GM11168 (cell line): Measurements from ENCODE around the gene SNTG2.

Experiments
- in situ Hi-C: fragments of 300-500 bp; cut with MboI; formaldehyde crosslinking; loops from one replicate; pipeline ENCODE4 v1.12.0; 2022; ENCODE audit warnings: low sequenced_read_pairs; ENCODE audit not compliant: unreplicated experiment

Gene SNTG2

GRCh38 chr2:925711-926110, 24.9 kb upstream of the SNTG2 start:
- in situ Hi-C loops = no loop called here

GRCh38 chr2:926259-926793, 24.3 kb upstream of the SNTG2 start:
- in situ Hi-C loops = no loop called here

- in situ Hi-C loops = no loop called here
Measured at GRCh38 chr2:926896-927295, 23.8 kb upstream of the SNTG2 start.

DNA sequence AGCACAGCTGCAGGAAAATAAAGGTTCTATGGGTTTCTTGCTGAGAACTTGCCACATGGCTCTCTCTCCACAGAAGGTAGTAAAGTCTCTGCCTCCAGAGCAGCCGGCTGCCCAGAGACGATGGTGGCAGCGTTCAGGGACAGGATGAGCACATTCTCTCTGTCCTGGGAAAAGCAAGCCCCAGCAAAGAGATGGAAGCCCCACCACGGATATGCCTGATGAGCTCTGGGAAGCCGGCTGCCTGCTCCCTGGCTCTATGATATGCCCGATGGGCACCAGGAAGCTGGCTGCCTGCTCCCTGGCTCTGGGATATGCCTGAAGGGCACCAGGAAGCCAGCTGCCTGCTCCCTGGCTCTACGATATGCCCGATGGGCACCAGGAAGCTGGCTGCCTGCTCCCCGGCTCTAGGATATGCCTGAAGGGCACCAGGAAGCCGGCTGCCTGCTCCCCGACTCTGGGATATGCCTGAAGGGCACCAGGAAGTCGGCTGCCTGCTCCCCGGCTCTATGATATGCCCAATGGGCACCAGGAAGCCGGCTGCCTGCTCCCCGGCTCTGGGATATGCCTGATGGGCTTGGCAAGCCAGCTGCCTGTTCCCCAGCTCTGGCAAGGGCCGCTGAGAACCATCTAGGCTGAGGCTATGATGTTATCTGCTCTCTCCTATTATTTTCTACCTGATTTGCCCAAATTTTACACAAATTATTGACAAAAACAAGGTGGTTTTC, 21.5 kb upstream of the SNTG2 start:
- in situ Hi-C loops = no loop called here

GRCh38 chr2:929925-930324, 20.7 kb upstream of the SNTG2 start:
- in situ Hi-C loops = no loop called here

GRCh38 chr2:930935-931334, 19.7 kb upstream of the SNTG2 start:
- in situ Hi-C loops = no loop called here

DNA sequence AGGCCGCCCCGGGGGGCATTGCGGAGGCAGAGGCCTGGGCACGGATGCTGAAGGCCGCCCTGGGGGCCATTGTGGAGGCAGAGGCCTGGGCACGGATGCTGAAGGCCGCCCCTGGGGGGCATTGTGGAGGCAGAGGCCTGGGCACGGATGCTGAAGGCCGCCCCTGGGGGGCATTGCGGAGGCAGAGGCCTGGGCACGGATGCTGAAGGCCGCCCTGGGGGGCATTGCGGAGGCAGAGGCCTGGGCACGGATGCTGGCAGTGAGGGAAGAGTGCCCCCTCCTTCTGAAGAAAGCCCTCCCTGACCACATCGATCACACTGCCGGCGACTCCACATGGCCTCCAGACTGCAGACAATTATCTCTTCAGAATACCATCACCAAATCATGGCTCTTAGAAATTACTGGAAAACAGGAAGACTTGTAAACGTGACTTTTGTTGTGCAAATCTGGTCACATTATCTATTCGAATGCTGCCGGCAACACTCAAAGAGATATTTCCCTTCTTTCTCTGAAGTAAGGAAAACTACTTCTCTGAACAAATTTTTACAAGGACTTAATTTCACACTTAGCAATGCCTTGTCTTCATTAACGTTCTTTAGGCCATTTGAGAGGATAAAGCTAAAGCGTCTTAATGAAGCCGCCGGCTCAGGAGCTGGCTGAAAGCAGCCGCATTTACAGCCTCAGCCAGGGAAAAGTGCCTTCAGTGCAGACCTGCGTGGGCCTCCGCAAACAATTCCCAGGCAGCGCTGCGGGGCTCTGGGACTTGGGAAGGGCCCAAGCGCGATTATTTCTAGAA, 18.1 kb upstream of the SNTG2 start:
- in situ Hi-C loops = no loop called here

DNA sequence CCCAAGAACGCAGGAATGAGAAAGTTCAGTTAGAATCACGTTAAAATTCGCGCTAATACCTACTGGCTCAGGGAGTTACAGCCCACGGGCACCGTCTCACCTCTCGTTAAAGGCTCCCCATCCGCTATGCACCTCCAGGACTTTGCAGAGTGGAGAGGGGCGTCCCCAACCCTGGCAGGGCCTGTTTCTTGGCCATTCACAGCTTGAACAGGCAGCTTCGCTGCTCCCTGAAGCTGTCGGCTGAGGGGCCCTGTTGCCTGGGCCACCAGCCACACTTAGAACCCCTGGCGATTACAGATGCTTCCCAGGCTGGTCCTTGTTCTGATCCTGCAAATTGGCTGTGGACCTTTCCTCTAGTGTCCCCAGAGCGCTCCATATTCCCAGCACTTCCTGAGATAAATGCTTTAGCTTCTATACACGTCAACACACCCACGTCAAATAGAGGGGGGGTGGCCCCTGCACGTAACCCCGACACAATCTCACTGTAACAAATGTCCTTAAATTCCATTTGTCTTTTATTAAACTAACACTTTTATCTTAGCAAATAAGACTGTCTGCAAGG, 16.8 kb upstream of the SNTG2 start:
- in situ Hi-C loops = no loop called here

DNA sequence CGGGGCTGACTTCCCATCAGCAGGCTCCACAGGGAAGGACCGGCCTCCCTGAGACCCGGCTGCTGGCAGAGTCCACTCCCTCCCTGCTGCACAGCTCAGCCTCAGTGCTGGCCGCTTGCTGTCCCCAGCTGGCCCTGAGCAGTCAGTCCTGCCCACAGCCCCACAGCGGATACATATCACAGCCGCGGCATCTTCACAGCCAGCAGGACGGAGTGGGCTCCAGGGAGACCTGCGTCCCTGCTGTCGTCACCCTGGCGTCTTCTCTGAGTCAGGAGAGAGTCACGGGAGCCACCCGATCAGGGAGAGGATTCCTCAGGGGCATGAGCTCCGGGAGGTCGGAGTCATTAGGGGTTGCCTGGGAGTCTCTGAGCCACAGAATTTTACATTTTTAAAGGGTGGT, 13.1 kb upstream of the SNTG2 start:
- in situ Hi-C loops = no loop called here

DNA sequence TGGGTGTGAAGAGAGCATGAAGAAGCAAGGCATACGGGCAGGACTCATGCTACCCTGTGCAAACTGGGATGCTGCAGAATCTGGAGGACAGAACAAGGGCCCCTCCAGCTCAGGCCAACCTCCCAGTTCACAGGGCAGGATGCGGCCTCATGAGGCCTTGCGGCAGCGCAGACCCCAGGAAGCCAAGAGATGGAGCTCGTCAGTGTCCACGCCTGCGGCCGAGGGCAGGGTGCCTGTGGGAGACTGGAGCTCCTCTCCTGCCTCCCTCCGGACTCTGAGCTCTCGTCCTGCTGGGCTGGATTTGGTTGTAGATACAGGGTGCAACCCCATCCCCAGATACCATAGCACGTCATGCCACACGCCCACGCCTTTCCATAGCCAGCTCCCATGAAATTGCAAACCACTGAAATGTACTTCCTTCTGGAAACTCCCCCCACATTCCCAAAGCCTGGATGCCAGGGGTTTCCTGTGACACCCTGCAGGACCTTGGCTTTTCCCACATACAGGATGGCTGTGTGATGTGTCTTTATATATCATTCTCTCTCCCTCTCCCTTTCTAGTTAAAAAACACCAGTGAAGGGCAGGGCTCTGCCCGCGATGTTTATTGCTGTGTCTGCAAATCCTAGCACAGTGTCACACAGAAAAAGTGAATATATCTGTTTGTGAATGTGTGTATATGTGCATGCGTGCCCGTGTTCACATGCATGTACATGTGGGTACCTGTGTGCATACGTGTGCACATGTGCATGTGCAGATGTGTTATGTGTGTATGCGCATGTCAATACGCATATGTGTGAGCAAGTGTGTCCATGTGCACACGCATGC, 12.3 kb upstream of the SNTG2 start:
- in situ Hi-C loops = no loop called here

GRCh38 chr2:939936-940601, 10.6 kb upstream of the SNTG2 start:
- in situ Hi-C loops = no loop called here

DNA sequence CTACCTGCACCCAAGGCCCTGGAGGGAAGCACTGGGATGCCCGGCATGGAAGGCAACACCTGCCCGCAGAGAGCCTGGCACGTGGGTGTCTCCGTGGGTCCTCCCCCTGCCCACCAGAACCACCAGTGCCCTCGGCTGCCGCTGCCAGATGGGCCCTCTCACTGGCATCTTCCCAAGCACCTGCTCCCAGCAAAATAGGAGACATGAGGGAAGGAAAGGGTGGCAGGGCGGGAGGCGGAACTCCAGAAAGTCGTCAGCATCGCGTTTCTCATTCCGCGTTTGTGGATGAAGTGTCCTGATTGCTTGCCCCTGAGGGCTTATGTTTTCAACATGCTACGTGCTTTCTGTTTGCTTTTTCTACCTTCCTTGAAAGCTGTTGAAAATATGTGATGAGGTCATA, 8.8 kb upstream of the SNTG2 start:
- in situ Hi-C loops = no loop called here

DNA sequence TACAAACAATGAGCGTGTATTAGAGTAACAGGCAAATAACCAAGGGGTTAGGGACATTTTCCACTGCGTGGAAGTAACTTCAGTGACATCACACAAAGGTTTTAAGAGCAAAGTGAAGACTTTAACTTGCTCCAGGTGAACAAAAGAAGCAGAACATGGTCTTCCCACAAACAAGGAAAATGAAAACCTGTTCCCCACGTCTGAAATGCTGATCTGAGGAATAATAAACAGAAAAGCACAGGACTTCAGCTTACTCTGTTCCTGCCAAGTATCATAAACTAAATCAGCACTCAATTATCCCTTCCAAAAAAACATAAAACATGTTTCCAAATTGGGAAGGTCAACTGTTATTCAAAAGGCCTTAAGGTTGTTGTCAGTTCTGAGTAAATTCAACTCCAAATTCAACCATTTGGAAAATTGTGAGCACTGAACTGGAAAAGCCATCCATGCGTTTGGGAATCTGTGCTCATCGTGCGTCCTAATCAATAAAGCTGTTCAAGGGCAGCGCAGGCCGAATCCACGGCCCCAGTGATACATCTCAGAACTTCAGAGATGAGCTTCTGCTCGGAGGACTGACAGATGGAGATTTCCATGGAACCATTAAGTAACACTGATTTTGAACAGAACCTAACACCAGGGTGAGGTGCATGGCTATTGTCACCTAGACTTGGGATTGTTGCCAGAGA, 7.7 kb upstream of the SNTG2 start:
- in situ Hi-C loops = no loop called here

- in situ Hi-C loops = no loop called here
Measured at GRCh38 chr2:943461-943797, 7.2 kb upstream of the SNTG2 start.

- in situ Hi-C loops = no loop called here
Measured at GRCh38 chr2:943821-944220, 6.8 kb upstream of the SNTG2 start.

DNA sequence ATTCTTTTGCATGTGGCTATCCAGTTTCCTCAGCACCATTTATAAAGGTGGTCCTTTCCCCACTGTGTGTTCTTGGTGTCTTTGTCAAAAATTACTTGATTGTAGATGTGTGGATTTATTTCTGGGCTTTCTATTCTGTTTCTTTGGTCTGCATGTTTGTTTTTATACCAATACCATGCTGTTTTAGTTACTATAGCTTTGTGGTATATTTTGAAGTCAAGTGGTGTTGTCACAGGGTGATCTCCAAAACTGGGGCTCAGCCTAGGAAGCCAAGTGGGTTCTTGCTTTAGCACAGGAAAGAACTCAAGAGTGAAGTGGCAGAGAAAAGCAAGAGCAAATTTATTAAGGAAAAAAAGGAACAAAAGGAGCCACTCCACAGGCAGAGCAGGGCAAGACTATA, 6.0 kb upstream of the SNTG2 start:
- in situ Hi-C loops = no loop called here

GRCh38 chr2:945104-945503, 5.5 kb upstream of the SNTG2 start:
- in situ Hi-C loops = no loop called here

- in situ Hi-C loops = no loop called here
Measured at GRCh38 chr2:946073-946948, 4.3 kb upstream of the SNTG2 start.
